Spleen (tissue), 11 donors: ENCODE data around the gene ANP32D. TPM values are rescaled to one million over a fixed set of nuclear protein-coding genes. Genes with fewer than 3 reads are reported as not detected.
"Not testable (repeated sequence)": the region's sequence is repeated elsewhere in the genome, so short reads cannot be mapped to it uniquely, and the experiment has no call there.

ENCODE experiments used
- DNase-seq: peaks from one replicate; pipeline ENCODE4 v3.0.0-alpha.2; 2020
- H3K27ac ChIP-seq, 8 donors: fragments of 200-600 bp; sonication (generic) in 7 of 8; 1 replicate in 4 of 8; 2 replicates in 4 of 8; pipeline versions ENCODE4 v1.5.0 to v1.8.0; 2016 to 2021; ENCODE audit warnings: inconsistent platforms in 4 of 8, mild to moderate bottlenecking in 4 of 8, moderate library complexity in 1 of 8
- H3K27me3 ChIP-seq, 7 donors: fragments of 200-600 bp; sonication (generic) in 6 of 7; replicated peaks in 1 of 7; 1 replicate in 4 of 7; 2 replicates in 3 of 7; pipeline versions ENCODE4 v1.5.0 to v1.8.0; 2016 to 2021; ENCODE audit warnings: inconsistent platforms in 3 of 7, mild to moderate bottlenecking in 1 of 7
- H3K36me3 ChIP-seq, 6 donors: fragments of 200-600 bp; sonication (generic) in 5 of 6; 1 replicate in 4 of 6; 2 replicates in 2 of 6; pipeline versions ENCODE4 v1.5.0 to v1.8.0; 2016 to 2021; ENCODE audit warnings: inconsistent platforms in 2 of 6
- H3K4me1 ChIP-seq, 6 donors: fragments of 200-600 bp; sonication (generic) in 5 of 6; 1 replicate in 3 of 6; 2 replicates in 3 of 6; pipeline versions ENCODE4 v1.5.0 to v1.8.0; 2016 to 2021; ENCODE audit warnings: inconsistent platforms in 3 of 6
- H3K4me3 ChIP-seq, 8 donors: fragments of 200-600 bp; sonication (generic) in 7 of 8; 1 replicate in 4 of 8; 2 replicates in 4 of 8; pipeline versions ENCODE4 v1.5.0 to v1.8.0; 2016 to 2021; ENCODE audit warnings: inconsistent platforms in 4 of 8, mild to moderate bottlenecking in 4 of 8, moderate library complexity in 2 of 8
- H3K9me3 ChIP-seq, 8 donors: fragments of 200-600 bp; sonication (generic) in 7 of 8; 1 replicate in 4 of 8; 2 replicates in 4 of 8; pipeline versions ENCODE4 v1.5.0 to v1.8.0; 2016 to 2021; ENCODE audit warnings: inconsistent platforms in 4 of 8
- POLR2A ChIP-seq, 3 donors: fragments of 450-650 bp; IDR thresholded peaks; one replicate each; pipeline ENCODE4 v1.5.1; 2017; ENCODE audit warnings: antibody characterized with exemption in 3 of 3, mild to moderate bottlenecking in 1 of 3
- POLR2AphosphoS5 ChIP-seq, 3 donors: sonication (generic); formaldehyde crosslinking; IDR thresholded peaks; one replicate each; pipeline ENCODE4 v1.5.1; 2017; ENCODE audit warnings: antibody characterized with exemption in 3 of 3
- WGBS, 5 donors: extraction: QIAGEN DNeasy Blood & Tissue Kit in 3 of 5; methylation state at CpG; one replicate each; pipeline versions ENCODE4 v1.1.5 to v1.1.7; 2013 to 2018; 5-methylcytosine and 5-hydroxymethylcytosine counted together
- intact Hi-C: fragments of 100-400 bp; cut with DNase I; formaldehyde crosslinking; loops from one replicate; pipeline ENCODE4 v1.15.0; 2023; ENCODE audit warnings: low total_unique reads
- polyA plus RNA-seq, 3 donors: library from polyadenylated mRNA; stranded (reverse); fragments of 200-250 nt; gene quantifications; one replicate each; pipeline ENCODE4 v1.2.1, GENCODE V29; 2013
- total RNA-seq, 7 donors: library from RNA; depleted of rRNA in 3 of 7; stranded (reverse); fragments of >200 nt in 3 of 7; fragmentation: NEBNext Ultra II Directional in 4 of 7; extraction: Animal tissue kit (Norgen Biotek cat#: 25700) in 4 of 7; gene quantifications; one replicate each; pipeline versions ENCODE4 v1.1.0 to v1.2.1, GENCODE V29; 2016 to 2021
- TF ChIP-seq, protein P1 (sequence below), 11 experiments: fragments of 200-600 bp in 7 of 11; fragments of 450-650 bp in 4 of 11; sonication (generic) in 4 of 11; IDR thresholded peaks in 8 of 11; conservative IDR thresholded peaks in 3 of 11; 1 replicate in 7 of 11; 2 replicates in 4 of 11; pipeline versions ENCODE4 v1.4.0 to v1.8.0; 2016 to 2021; ENCODE audit warnings: antibody characterized with exemption in 11 of 11, inconsistent platforms in 4 of 11, mild to moderate bottlenecking in 1 of 11
- donor health status: healthy with polysubstance abuse.
- donor health status: DM: no; HTN: no; CAD: no; lungs with moderate emphysema.
- donor health status: DM: no; HTN: no; CAD: no.
- donor health status: Bipolar disorder and iron deficiency.
- donor health status: healthy.
- donor health status: DM: no; HTN: no; CAD: no.
- donor health status: DM: yes; HTN: yes; CAD: no.

The ANP32D gene
- total and polyA plus RNA-seq, 10 donors: 0.52 TPM; not detected in 9

DNA sequence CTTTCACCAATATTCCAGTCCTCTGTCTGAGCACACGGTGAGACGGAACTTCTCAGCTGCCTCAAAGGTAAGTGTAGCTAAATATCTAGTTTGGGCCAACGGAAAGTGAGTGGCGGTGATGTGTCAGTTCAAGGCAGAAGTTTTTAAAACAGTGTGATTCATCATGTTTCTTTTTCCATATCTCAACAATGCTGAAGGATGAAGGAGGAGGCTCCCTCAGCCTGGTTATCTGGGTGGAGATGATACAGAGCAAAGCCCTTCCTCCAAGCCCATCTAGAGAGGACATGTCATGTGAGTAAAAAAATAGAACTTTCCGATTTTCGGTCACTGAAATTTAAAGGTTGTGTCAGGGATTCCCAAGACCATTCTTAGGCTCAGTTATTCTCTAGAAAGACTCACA, 13.1 kb upstream of the ANP32D start:
- no peaks in the 10 kb centered on the region for H3K4me1 ChIP-seq
- no peak overlapping the region for H3K4me3 ChIP-seq
- no peak overlapping the region for H3K27ac ChIP-seq
- H3K27me3 ChIP-seq: peaks cover 0 to 11% (median 0%) of the 10 kb centered on the region in 7 donors
- DNase-seq: no peak
- 86 to 95% (median 94%) methylated on average over 6 of the region's 6 CpGs for WGBS, 5 donors
- no peaks in the 10 kb centered on the region for H3K9me3 ChIP-seq
- TF ChIP-seq POLR2AphosphoS5 (IDR thresholded peaks at IDR 0.05): no peak
- TF ChIP-seq POLR2A (IDR thresholded peaks at IDR 0.05): no peak
- TF ChIP-seq, protein P1, sequence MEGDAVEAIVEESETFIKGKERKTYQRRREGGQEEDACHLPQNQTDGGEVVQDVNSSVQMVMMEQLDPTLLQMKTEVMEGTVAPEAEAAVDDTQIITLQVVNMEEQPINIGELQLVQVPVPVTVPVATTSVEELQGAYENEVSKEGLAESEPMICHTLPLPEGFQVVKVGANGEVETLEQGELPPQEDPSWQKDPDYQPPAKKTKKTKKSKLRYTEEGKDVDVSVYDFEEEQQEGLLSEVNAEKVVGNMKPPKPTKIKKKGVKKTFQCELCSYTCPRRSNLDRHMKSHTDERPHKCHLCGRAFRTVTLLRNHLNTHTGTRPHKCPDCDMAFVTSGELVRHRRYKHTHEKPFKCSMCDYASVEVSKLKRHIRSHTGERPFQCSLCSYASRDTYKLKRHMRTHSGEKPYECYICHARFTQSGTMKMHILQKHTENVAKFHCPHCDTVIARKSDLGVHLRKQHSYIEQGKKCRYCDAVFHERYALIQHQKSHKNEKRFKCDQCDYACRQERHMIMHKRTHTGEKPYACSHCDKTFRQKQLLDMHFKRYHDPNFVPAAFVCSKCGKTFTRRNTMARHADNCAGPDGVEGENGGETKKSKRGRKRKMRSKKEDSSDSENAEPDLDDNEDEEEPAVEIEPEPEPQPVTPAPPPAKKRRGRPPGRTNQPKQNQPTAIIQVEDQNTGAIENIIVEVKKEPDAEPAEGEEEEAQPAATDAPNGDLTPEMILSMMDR (IDR thresholded peaks at IDR 0.05 in 8 of 11, conservative IDR thresholded peaks at IDR 0.05 in 3 of 11): no peak
- intact Hi-C loops: loop anchor here (10.0 kb wide), 1 partner anchor 274 kb away; the partner anchor contains the start of gene CCDC184
- no peaks in the 10 kb centered on the region for H3K36me3 ChIP-seq

- H3K4me3 ChIP-seq, H3K27ac ChIP-seq, intact Hi-C loops, H3K36me3 ChIP-seq, DNase-seq, H3K4me1 ChIP-seq, H3K27me3 ChIP-seq: not testable (repeated sequence)
- 79 to 89% (median 85%) methylated on average over 9 of the region's 9 CpGs for WGBS, 5 donors
- peaks cover 0 to 56% (median 47%) of the 10 kb centered on the region in 8 donors for H3K9me3 ChIP-seq
Observed at GRCh38 chr12:48469027-48469426, 3.3 kb upstream of the ANP32D start.

DNA sequence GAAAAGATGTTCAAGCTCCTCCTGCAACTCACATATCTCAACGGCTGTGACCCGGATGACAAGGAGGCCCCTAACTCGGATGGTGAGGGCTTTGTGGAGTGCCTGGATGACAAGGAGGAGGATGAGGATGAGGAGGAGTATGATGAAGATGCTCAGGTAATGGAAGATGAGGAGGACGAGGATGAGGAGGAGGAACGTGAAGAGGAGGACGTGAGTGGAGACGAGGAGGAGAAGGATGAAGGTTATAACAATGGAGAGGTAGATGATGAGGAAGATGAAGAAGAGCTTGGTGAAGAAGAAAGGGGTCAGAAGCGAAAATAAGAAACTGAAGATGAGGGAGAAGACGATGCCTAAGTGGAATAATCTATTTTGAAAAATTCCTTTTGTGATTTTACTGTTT, 702 bp downstream of the ANP32D start:
- no peaks in the 10 kb centered on the region for H3K4me1 ChIP-seq

DNA sequence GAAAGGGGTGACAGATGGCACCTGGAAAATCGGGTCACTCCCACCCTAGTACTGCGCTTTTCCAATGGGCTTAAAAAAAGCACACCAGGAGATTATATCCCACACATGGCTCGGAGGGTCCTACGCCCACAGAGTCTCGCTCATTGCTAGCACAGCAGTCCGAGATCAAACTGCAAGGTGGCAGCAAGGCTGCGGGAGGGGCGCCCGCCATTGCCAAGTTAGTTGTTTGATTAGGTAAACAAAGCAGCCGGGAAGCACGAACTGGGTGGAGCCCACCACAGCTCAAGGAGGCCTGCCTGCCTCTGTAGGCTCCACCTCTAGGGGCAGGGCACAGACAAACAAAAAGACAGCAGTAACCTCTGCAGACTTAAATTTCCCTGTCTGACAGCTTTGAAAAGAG, 2.1 kb downstream of the ANP32D start:
- WGBS, 5 donors: 78 to 95% (median 88%) methylated on average over 10 to 11 of the region's 11 CpGs
- H3K27me3 ChIP-seq, H3K36me3 ChIP-seq, H3K4me1 ChIP-seq, intact Hi-C loops, H3K4me3 ChIP-seq, H3K27ac ChIP-seq, DNase-seq: not testable (repeated sequence)
- H3K9me3 ChIP-seq: peaks cover 0 to 29% (median 22%) of the 10 kb centered on the region in 8 donors

More for the DNA sequence above, 702 bp downstream of the ANP32D start:
- WGBS, 5 donors: 70 to 84% (median 78%) methylated on average over 9 of the region's 9 CpGs
- peaks cover 0 to 44% (median 36%) of the 10 kb centered on the region in 8 donors for H3K9me3 ChIP-seq
- no peak for TF ChIP-seq POLR2AphosphoS5 (IDR thresholded peaks at IDR 0.05)
- TF ChIP-seq, protein P1 (IDR thresholded peaks at IDR 0.05 in 8 of 11, conservative IDR thresholded peaks at IDR 0.05 in 3 of 11): no peak
- TF ChIP-seq POLR2A (IDR thresholded peaks at IDR 0.05): no peak
- no peak for DNase-seq
- H3K27ac ChIP-seq: no peak overlapping the region
- H3K27me3 ChIP-seq: peaks cover 0 to 4% (median 0%) of the 10 kb centered on the region in 7 donors
- intact Hi-C loops: no loop called here
- H3K36me3 ChIP-seq: no peaks in the 10 kb centered on the region
- no peak overlapping the region for H3K4me3 ChIP-seq

DNA sequence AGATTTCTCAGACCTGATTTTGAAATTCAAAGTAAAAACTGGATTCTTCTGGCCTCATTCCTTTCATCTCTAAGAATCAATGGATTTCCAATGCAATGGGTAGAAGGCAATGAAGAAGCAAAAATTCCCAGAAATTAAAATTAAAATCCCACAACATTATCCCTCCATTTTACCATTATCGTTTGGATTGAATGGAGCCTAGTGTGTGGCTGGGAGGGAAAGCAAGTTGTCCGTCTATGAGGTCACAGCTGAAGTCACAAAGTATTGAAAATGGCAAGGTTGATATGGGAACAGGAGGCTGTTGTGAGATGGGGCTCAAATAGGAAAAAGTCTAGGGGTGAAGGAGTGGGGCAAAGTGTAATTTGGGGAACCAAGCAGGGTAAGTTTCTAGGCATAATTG, 9.8 kb downstream of the ANP32D start, which contains the start of gene C12orf54:
C12orf54 (plus strand) TSS at position 301 of the 400 bp plus-strand sequence. CDS start 799 bp downstream, outside the sequence.
- intact Hi-C loops: no loop called here
- DNase-seq: no peak
- H3K4me1 ChIP-seq: no peaks in the 10 kb centered on the region
- H3K27me3 ChIP-seq: no peaks in the 10 kb centered on the region
- no peak within 1 kb of the TSS for H3K27ac ChIP-seq
- no peak within 1 kb of the TSS for H3K4me3 ChIP-seq
- H3K36me3 ChIP-seq: no peaks in the 10 kb centered on the region
- peaks cover 0 to 4% (median 0%) of the 10 kb centered on the region in 8 donors for H3K9me3 ChIP-seq
- TF ChIP-seq POLR2A (IDR thresholded peaks at IDR 0.05) (no peak), POLR2AphosphoS5 (IDR thresholded peaks at IDR 0.05) (no peak)
- TF ChIP-seq, protein P1 (IDR thresholded peaks at IDR 0.05 in 8 of 11, conservative IDR thresholded peaks at IDR 0.05 in 3 of 11): no peak
- 89 to 96% (median 91%) methylated on average over 2 of the region's 2 CpGs for WGBS, 5 donors
